ENCODE data around the gene ATP2B2. TPM values are rescaled to one million over a fixed set of nuclear protein-coding genes. Genes with fewer than 3 reads are reported as not detected.

The ATP2B2 gene
- total and polyA plus RNA-seq, 2 experiments from 2014 or later: 0.42 to 0.63 TPM

- TF ChIP-seq ZNF462 (CRISPR knock-in tag; IDR thresholded peaks at IDR 0.05) (no peak), ZNF114 (CRISPR knock-in tag; IDR thresholded peaks at IDR 0.05) (no peak), CREB1 (CRISPR knock-in tag; IDR thresholded peaks at IDR 0.05; ENCODE audit: low read depth) (no peak), JUNB (IDR thresholded peaks at IDR 0.05; ENCODE audit: unreplicated experiment) (no peak), NANOG (IDR thresholded peaks at IDR 0.05; ENCODE audit: borderline replicate concordance) (no peak), POLR2AphosphoS5 (IDR thresholded peaks at IDR 0.05; ENCODE audit: low read depth) (no peak)
Observed at GRCh38 chr3:10554236-10554611, 48.8 kb upstream of the ATP2B2 start (continued).

GRCh38 chr3:10553591-10554235 is 48.3 kb upstream of the ATP2B2 start:
- ATAC-seq: peak; percentile 91
- no peaks in the 10 kb centered on the region for H3K79me2 ChIP-seq (replicated peaks; ENCODE audit: insufficient read depth)
- no peak overlapping the region for H3K4me3 ChIP-seq
- H3K4me1 ChIP-seq (ENCODE audit: insufficient read depth): peaks cover 3% of the 10 kb centered on the region; the same call in 1 of the 2 replicates
- H3K36me3 ChIP-seq (ENCODE audit: insufficient read depth): no peaks in the 10 kb centered on the region
- no peaks in the 10 kb centered on the region for H3K9me3 Mint-ChIP-seq
- H3K4me3 Mint-ChIP-seq: no peak overlapping the region
- H3K36me3 Mint-ChIP-seq (ENCODE audit: low read depth): no peaks in the 10 kb centered on the region
- no peaks in the 10 kb centered on the region for H3K9me2 ChIP-seq (ENCODE audit: insufficient read depth)
- TF ChIP-seq CTCF (conservative IDR thresholded peaks at IDR 0.05; ENCODE audit: low read depth in 2 of 2): peak in 1 of 2 experiments; percentile 52; a peak in 2 of 4 replicates
- TF ChIP-seq ZNF462 (CRISPR knock-in tag; IDR thresholded peaks at IDR 0.05): no peak
- TF ChIP-seq CREB1 (CRISPR knock-in tag; IDR thresholded peaks at IDR 0.05; ENCODE audit: low read depth): peak; percentile 64
- peaks cover 10% of the 10 kb centered on the region for H3K27me3 Mint-ChIP-seq (ENCODE audit: insufficient read depth, low read depth, poor library complexity)
- peak overlapping the region; percentile 58; the same call in 1 of the 2 replicates for H3K27ac Mint-ChIP-seq
- H2AFZ ChIP-seq: peak overlapping the region; percentile 92
- H3K27ac ChIP-seq (ENCODE audit: low read depth): no peak overlapping the region
- DNase-seq (ENCODE audit: low spot score): peak; percentile 87
- H3F3A ChIP-seq (replicated peaks; ENCODE audit: low read depth): no peaks in the 10 kb centered on the region
- H3K27me3 ChIP-seq (ENCODE audit: insufficient read depth): no peaks in the 10 kb centered on the region
- H4K20me1 ChIP-seq (replicated peaks; ENCODE audit: insufficient read depth): no peaks in the 10 kb centered on the region
- H3K4me1 Mint-ChIP-seq: peaks cover 13% of the 10 kb centered on the region; the same call in 2 of the 3 replicates
- no peak overlapping the region for H3K4me2 ChIP-seq

All from GM23338 (cell line).